ENCODE results near the gene LCOR. TPM values are rescaled to one million over a fixed set of nuclear protein-coding genes. Genes with fewer than 3 reads are reported as not detected.

Gene LCOR
- total RNA-seq, 1 donor from 2014 or later: 39.5 TPM

DNA sequence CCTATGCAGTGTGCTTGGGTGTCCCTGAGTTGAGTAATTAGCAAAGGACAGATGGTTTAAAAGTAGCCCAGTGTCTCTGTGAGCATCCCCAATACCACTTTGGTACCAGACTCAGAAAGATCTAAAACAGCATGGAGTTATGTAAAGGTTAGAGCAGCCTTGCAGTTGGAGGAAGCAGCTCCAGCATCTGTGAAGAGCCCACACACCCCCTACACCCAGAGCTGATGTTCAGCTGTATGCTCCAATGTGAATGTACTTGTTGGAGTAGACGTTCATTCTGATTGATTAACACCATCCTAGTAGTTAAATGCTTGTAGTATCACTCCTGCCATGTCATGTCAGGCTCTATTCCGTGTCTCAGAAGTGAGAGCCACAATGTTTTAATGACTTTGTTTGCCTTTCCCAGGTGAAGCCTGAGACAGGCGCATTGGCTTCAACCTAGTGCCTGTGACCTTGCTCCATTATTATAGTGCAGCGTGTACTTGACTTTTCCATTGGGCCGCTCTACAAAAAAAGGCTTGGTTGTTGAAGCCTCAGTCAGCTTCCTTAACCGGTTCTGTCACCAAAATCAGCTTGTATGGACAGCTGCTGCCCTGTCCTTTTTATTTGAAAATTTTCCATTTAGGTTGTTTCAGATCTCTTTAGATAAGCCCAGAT lies 154.2 kb downstream of the LCOR start:
- Histone ChIP-seq H3K4me3 (no peak overlapping the region), H3K4me1 (no peaks in the 10 kb centered on the region), H3K27ac (no peak overlapping the region), H3K36me3 (peaks cover 10% of the 10 kb centered on the region), H3K9me3 (no peaks in the 10 kb centered on the region), H3K27me3 (no peaks in the 10 kb centered on the region)
- intact Hi-C loops (cut with DNase I): no loop called here
- ATAC-seq (no peak), DNase-seq (no peak)
- TF ChIP-seq, protein P1, sequence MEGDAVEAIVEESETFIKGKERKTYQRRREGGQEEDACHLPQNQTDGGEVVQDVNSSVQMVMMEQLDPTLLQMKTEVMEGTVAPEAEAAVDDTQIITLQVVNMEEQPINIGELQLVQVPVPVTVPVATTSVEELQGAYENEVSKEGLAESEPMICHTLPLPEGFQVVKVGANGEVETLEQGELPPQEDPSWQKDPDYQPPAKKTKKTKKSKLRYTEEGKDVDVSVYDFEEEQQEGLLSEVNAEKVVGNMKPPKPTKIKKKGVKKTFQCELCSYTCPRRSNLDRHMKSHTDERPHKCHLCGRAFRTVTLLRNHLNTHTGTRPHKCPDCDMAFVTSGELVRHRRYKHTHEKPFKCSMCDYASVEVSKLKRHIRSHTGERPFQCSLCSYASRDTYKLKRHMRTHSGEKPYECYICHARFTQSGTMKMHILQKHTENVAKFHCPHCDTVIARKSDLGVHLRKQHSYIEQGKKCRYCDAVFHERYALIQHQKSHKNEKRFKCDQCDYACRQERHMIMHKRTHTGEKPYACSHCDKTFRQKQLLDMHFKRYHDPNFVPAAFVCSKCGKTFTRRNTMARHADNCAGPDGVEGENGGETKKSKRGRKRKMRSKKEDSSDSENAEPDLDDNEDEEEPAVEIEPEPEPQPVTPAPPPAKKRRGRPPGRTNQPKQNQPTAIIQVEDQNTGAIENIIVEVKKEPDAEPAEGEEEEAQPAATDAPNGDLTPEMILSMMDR (IDR thresholded peaks at IDR 0.05): no peak

DNA sequence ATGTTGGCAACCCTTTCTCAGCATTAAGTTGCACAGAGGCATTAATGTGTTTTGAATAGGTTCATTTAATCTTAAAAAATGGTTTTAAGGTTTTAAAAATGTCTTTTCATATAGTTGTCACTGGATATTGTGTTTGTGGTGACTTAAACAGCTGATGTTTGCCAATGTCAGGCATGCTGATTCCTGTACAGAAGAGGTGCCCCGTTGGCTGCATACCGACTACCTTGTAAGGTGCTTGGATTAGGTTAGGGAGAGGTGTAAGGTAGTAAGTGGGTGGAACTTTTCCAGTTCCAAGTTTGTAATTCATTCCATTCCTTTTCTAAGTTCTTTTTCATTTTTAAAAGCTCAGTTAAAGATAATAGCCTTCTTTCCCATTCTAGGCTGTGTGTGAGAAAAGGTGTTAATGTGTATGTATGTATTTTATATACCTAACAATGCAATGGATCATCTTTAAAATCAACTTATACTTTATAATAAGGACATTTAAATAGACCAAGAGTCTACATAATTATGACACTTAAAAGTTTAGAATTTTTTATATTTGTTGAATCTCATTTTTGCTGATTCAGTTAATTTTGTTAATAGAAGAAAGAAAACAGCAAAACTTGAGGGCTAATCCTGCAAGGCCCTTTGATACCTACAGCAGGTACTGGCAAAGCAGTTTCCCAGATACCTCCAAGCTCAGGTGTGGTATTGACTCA lies 155.2 kb downstream of the LCOR start:
- ATAC-seq (no peak), DNase-seq (no peak)
- TF ChIP-seq, protein P1 (IDR thresholded peaks at IDR 0.05): no peak
- Histone ChIP-seq H3K9me3 (no peaks in the 10 kb centered on the region), H3K4me3 (no peak overlapping the region), H3K4me1 (no peaks in the 10 kb centered on the region), H3K36me3 (peaks cover under 1% of the 10 kb centered on the region), H3K27me3 (no peaks in the 10 kb centered on the region), H3K27ac (no peak overlapping the region)
- intact Hi-C loops (cut with DNase I): no loop called here

DNA sequence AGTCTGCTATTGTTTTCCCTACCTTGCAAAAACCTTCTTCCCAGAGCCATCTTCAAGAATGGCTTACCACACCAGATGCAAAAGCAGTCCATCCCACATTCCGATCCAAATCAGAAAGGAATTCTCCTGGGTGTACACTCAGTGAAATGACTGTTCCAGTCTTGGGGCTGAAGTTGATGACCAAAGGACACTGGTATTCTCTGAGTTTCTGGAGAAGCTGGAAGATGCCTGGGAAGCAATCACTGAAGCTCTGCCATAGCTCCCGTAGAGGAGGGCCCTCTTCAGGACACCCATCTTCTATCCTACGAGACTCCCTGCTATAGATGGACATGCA lies 155.7 kb downstream of the LCOR start:
- Histone ChIP-seq H3K4me3 (no peak overlapping the region), H3K4me1 (no peaks in the 10 kb centered on the region), H3K36me3 (no peaks in the 10 kb centered on the region), H3K27me3 (no peaks in the 10 kb centered on the region), H3K9me3 (no peaks in the 10 kb centered on the region), H3K27ac (no peak overlapping the region)
- no peak for DNase-seq
- ATAC-seq: no peak
- intact Hi-C loops (cut with DNase I): no loop called here
- TF ChIP-seq, protein P1 (IDR thresholded peaks at IDR 0.05): no peak

DNA sequence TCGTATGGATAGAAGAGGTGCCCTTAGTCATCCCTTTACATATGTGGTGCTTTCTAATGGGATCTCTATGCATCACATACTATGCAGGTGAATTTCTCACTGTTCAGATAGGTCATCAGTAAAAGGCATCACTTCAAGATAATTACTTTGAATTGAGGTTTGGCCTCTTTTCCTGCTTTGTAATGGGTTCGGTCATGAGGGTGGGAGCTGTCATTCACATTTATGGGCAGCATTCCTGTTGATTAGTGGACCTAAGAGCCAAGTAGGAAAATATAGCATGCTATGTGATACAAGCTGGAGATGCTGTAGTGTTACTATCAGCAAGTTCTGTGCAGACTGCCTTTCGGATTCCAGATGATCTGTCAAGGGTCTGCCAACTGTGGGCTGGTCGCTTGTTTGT lies 156.3 kb downstream of the LCOR start:
- no peaks in the 10 kb centered on the region for H3K36me3 ChIP-seq
- no peak overlapping the region for H3K4me3 ChIP-seq
- TF ChIP-seq, protein P1 (IDR thresholded peaks at IDR 0.05): no peak
- H3K27me3 ChIP-seq: no peaks in the 10 kb centered on the region
- no peaks in the 10 kb centered on the region for H3K9me3 ChIP-seq
- intact Hi-C loops (cut with DNase I): no loop called here
- no peaks in the 10 kb centered on the region for H3K4me1 ChIP-seq
- no peak for ATAC-seq
- DNase-seq: no peak
- no peak overlapping the region for H3K27ac ChIP-seq

DNA sequence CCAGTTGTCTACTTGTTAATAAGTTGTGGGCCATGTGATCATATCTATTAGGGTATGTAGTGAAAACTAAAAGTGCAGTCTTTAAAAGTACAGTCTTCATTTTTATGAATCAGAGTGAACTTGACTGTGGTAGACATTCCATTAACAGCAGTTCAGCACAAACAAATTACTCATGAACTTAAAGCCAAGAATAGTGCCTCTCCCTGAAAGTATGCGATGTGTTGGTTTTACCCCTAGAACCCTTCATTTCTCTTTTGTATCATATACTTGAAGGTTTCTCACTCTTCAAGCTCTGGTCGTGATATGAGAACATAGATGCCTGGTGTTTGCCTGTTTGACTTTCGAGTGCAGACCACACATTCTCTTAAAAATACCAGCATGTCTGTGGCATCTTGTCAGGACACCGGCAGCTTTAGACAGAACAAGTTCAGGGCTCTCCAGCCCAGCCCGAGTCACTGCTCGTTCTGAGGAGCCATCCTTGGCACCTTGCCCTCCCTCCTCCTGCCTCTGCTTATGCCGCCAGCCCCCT lies 159.3 kb downstream of the LCOR start:
- no peaks in the 10 kb centered on the region for H3K27me3 ChIP-seq
- H3K4me1 ChIP-seq: no peaks in the 10 kb centered on the region
- TF ChIP-seq, protein P1 (IDR thresholded peaks at IDR 0.05): no peak
- H3K4me3 ChIP-seq: no peak overlapping the region
- H3K36me3 ChIP-seq: no peaks in the 10 kb centered on the region
- ATAC-seq (no peak), DNase-seq (no peak)
- no peak overlapping the region for H3K27ac ChIP-seq
- intact Hi-C loops (cut with DNase I): no loop called here
- no peaks in the 10 kb centered on the region for H3K9me3 ChIP-seq

All from upper lobe of right lung (tissue), 1 donor.